AG10803 (cell line): Measurements from ENCODE around the gene PRRT4.

ENCODE experiments used
- DNase-seq: peaks from one replicate; pipeline ENCODE4 v3.0.0; 2010; ENCODE audit warnings: low read depth
- H3K4me3 ChIP-seq: 2 replicates; pipeline ENCODE4 v1.5.1; 2011; ENCODE audit warnings: mild to moderate bottlenecking, low read length, control low read depth
- TF ChIP-seq, protein P1 (sequence below): conservative IDR thresholded peaks from 2 replicates; pipeline ENCODE4 v1.5.1; 2011; ENCODE audit warnings: mild to moderate bottlenecking, low read length, control low read depth, inconsistent platforms

PRRT4 gene

DNA sequence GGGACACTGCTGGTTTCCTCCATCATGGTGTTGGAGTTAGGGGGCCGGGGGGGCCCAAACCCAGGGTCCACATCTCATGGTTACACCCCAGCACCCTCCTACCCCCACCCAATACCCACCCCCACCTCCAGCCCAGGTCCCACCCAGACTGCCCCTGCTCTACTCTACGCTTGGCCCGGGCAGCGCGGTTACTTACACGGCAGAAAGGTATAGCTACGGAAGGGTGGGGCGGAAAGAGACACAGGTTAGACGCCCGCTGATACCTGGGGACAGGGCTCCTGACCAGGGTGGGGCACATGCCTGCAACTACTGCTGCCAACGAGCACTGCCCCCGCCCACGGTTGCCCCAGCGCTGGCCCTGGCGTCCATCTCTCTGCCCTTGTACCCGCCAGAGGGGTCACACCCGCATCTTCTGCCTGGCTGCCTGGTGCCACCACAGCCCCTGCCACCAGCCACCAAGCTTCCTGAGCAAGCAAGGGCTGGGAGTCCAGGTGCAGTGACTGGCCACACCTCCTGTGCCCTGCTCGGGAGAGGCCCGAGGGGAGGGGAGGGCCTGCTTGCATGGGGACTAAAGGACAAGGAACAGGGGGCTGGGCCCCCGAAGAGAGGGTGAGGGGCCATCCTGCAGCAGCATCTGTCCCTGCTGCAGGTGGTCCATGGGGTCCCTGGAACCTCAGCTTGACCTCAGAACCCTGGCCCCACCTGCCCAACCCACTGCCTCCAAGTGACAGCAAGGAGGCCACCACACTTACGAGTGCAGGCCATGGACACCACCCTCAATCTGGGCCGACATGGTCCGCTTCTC, 32.2 kb upstream of the PRRT4 start:
- TF ChIP-seq, protein P1, sequence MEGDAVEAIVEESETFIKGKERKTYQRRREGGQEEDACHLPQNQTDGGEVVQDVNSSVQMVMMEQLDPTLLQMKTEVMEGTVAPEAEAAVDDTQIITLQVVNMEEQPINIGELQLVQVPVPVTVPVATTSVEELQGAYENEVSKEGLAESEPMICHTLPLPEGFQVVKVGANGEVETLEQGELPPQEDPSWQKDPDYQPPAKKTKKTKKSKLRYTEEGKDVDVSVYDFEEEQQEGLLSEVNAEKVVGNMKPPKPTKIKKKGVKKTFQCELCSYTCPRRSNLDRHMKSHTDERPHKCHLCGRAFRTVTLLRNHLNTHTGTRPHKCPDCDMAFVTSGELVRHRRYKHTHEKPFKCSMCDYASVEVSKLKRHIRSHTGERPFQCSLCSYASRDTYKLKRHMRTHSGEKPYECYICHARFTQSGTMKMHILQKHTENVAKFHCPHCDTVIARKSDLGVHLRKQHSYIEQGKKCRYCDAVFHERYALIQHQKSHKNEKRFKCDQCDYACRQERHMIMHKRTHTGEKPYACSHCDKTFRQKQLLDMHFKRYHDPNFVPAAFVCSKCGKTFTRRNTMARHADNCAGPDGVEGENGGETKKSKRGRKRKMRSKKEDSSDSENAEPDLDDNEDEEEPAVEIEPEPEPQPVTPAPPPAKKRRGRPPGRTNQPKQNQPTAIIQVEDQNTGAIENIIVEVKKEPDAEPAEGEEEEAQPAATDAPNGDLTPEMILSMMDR = no peak
- DNase-seq = no peak
- no peak overlapping the region for H3K4me3 ChIP-seq

DNA sequence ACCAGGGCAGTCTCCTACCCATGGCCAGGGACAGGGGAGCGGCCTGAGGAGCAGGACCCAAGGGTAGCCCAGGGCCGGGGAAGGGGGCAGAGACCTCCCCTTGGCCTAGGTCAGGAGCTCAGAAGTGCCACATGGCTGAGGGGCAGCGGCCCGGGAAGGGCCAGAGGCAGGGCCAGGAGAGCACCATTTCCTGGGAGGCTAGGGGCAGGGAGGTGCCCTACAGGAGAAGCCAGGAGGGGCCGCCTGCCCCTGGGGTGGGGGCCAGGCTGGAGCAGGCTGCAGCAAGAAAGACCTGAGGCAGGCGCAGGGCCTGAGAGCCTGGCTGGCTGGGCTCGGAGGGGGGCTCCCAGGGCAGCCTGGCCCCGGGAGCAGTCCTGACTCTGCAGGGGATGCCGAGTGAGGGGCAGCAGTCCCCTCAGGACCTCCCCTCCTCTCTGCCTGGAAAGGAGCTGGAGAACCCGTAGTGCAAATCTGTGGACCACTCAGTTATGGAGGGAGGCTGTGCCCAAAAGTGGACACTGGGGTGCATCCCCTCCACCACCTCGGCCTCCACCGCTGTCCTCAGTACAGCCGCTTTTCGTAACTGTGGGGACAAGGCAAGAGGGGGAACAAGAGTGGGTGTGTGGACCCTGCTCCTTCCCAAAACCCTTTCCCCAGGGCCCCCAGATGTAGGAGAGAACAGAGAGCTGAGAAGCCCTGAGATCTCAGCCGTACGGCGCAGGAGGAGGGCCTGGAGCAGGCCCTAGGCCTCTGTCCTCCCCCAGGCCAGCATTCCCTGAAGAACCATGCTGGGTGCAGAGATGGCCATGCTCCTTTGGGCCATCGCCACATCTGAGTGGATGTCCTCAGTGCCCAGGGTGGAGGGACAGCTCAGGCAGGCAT, 31.2 kb upstream of the PRRT4 start:
- TF ChIP-seq, protein P1 = no peak
- H3K4me3 ChIP-seq = no peak overlapping the region
- no peak for DNase-seq

DNA sequence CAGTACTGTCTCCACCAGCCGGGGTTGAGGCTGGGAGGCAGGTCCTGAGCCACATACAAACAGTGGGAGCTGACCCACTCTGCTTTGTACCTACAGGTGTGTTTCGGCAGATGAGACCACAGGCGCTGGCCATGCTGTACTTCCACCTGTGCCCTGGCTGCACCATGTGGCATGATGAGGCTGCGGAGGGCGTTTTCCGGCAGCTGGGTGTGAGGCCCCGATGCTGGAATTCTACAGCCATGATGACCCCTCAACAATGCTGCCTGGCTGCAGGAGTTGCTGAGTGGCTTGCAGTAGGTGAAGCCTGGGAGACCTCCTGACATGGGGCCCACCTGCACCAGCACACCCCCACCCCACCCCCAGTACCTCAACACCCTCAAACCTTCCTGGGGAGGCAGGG, 30.3 kb upstream of the PRRT4 start:
- no peak for DNase-seq
- H3K4me3 ChIP-seq = no peak overlapping the region
- TF ChIP-seq, protein P1 = no peak

DNA sequence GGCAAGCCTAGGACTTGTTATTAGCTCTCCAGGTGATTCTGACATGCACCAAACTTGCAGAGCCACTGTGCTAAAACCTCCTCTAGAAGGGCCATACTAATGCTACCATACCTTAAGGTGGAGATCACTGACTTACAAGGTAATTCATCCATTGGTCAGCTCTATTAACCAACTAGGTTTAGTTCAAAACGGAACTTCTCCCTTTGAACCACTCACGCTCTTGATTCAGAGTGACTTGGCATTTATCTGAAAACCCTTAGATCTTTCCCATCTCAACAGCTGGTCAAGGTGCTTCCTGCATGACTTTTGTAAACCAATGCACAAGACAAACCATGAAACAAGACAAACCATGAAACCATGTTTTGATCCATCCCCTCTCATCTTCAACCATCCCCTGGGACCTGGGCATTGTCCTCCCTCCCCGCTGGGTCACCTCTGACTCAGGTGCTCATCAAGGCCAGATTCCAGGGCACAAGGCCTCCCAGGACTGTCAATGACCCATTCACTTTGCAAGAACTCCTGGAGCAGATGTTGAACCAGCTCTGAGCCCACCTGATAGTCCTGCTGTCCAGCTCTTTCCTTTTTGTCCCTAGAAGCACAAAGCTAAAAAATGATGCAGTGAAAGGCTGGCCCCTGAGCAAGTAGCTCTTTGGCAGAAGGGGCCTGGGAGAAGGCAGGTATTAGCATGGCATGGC, 29.5 kb upstream of the PRRT4 start:
- TF ChIP-seq, protein P1 = no peak
- no peak overlapping the region for H3K4me3 ChIP-seq

DNA sequence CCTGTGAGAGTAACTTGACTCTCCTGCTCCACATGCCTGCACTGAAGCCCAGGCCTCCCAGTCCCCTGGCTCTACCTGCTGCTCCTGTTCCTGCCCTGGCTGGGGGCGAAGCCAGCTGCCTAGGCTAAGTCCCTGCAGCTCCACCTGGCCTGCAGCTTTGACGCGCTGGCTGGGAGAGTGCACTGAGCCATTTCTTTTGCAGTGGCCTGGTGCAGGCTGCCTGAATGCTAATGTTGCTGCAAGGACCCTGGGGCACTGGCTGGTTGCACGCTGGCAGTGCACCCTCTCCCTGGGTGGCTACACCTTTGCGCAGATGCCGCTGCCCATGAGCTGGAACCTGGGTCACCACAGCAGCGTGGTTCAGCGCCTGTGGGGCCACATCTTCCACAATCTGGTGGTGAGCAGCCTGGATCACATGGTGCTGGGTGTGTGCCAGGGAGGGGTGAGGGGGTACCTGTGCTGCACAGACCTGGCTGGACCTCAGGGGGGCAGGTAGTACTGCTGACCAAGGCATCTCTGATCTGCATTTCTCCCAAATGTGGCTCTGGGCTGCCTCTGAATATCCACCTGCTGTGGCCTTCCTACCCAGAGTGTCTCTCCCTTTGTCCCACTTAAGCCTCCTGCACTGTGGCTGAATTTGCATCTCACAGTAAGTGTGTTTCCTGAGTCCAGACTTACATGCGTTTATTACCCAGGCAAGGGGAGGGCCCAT, 28.3 kb upstream of the PRRT4 start:
- no peak for DNase-seq
- no peak overlapping the region for H3K4me3 ChIP-seq
- TF ChIP-seq, protein P1 = no peak

More for the DNA sequence above, 29.5 kb upstream of the PRRT4 start:
- DNase-seq = no peak

DNA sequence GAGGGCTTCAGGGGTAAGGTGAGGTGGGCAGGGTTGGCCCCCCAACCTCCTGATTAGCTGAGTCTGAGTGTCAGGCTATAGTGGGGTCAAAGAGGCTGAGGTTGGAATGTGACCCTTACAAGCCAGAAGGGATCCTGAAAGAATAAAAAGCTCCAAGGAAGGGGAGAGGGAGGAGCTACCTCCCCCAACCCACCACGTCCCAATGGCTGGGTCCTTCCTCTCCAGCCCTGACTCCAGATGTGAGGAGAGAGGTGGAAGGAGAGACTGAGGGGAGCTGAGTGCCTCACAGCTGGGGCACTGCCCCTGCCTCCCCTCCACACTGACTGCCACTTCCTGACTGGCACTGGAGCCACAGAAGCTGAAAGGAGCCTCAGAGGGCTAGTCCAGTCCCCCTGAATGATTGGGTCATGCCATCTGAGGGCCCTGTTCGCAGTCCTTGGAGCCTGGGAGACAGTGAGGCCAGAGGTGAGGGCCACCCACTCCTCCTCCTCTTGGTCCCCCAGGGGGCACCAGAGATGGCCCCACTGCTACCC, 27.7 kb upstream of the PRRT4 start:
- no peak for DNase-seq
- TF ChIP-seq, protein P1 = no peak
- H3K4me3 ChIP-seq = no peak overlapping the region
